K562 (cell line): Measurements from ENCODE around the gene VPS45. TPM values are rescaled to one million over a fixed set of nuclear protein-coding genes. Genes with fewer than 3 reads are reported as not detected.

Source experiments
- CLOCK ChIP-seq: fragments of 250-450 bp; sonication (Bioruptor Pico); IDR thresholded peaks from 2 replicates; pipeline ENCODE4 v1.4.0; 2020; ENCODE audit warnings: mild to moderate bottlenecking, moderate library complexity, borderline replicate concordance
- GATA2 ChIP-seq: sonication (generic); formaldehyde crosslinking; IDR thresholded peaks from 2 replicates; pipeline ENCODE4 v1.4.0; 2020; ENCODE audit warnings: mild to moderate bottlenecking, missing genetic modification reagents
- NFATC3 ChIP-seq: fragments of 450-650 bp; IDR thresholded peaks from 2 replicates; pipeline ENCODE4 v1.6.1; 2017; ENCODE audit warnings: mild to moderate bottlenecking
- ZBTB11 ChIP-seq, 3 experiments: fragments of 200-800 bp in 1 of 3; fragments of 250-450 bp in 1 of 3; fragments of 450-650 bp in 1 of 3; sonication (Bioruptor Pico) in 1 of 3; sonication (Bioruptor generic) in 1 of 3; formaldehyde crosslinking in 1 of 3; IDR thresholded peaks; 2 replicates each; pipeline versions ENCODE4 v1.6.1 to v1.8.0; 2016 to 2022; ENCODE audit warnings: mild to moderate bottlenecking in 2 of 3, missing genetic modification characterization in 2 of 3, missing compliant biosample characterization in 1 of 3, moderate library complexity in 1 of 3
- ZBTB40 ChIP-seq, 2 experiments: fragments of 450-650 bp in 1 of 2; sonication (generic) in 1 of 2; formaldehyde crosslinking in 1 of 2; IDR thresholded peaks; 2 replicates each; pipeline versions ENCODE4 v1.7.1 to v1.9.0; 2016 to 2022; ENCODE audit warnings: inconsistent platforms in 1 of 2, mild to moderate bottlenecking in 1 of 2, missing genetic modification reagents in 1 of 2
- ZNF133 ChIP-seq: fragments of 250-450 bp; sonication (Bioruptor Pico); IDR thresholded peaks from 2 replicates; pipeline ENCODE4 v1.4.0; 2020; ENCODE audit warnings: mild to moderate bottlenecking
- ZNF253 ChIP-seq: fragments of 250-450 bp; sonication (Bioruptor Pico); conservative IDR thresholded peaks from 2 replicates; pipeline ENCODE4 v1.6.1; 2021; ENCODE audit warnings: mild to moderate bottlenecking
- ZNF511 ChIP-seq: sonication (generic); formaldehyde crosslinking; IDR thresholded peaks from 2 replicates; pipeline ENCODE4 v1.8.0; 2022; ENCODE audit warnings: mild to moderate bottlenecking, missing genetic modification reagents
- polyA plus RNA-seq, 8 experiments: library from polyadenylated mRNA; depleted of rRNA in 4 of 8; stranded (reverse) in 5 of 8; unstranded in 3 of 8; fragments of >200 nt; fragmentation: Nextera tagmentation in 2 of 8; fragmentation: Illumina TruSeq in 1 of 8; extraction: Ambion mirVana in 2 of 8; extraction: Trizol in 1 of 8; gene quantifications; 2 replicates each; pipeline versions ENCODE4 v1.2.1 to v1.2.3, GENCODE V29; 2011 to 2014; ENCODE audit warnings: inconsistent platforms in 1 of 8, missing spikeins in 1 of 8
- total RNA-seq, 7 experiments: library from RNA; depleted of rRNA in 6 of 7; stranded (reverse); fragments of >200 nt in 6 of 7; fragmentation: Illumina TruSeq in 2 of 7; extraction: Trizol in 2 of 7; gene quantifications; 2 replicates each; pipeline versions ENCODE4 v1.2.1 to v1.2.3, GENCODE V29; 2011 to 2021; ENCODE audit warnings: low replicate concordance in 1 of 7

The VPS45 gene
- total and polyA plus RNA-seq, 9 of the 15 experiments (the other 6 are each of a cell fraction or from before 2014, with no cell fraction given): 17.9 to 48.2 (median 34.4) TPM

- peak; percentile 36; the same call in 1 of the 2 replicates for TF ChIP-seq ZBTB40 (IDR thresholded peaks at IDR 0.05)
- TF ChIP-seq ZBTB40 (CRISPR knock-in tag; IDR thresholded peaks at IDR 0.05): no peak
- no peak for TF ChIP-seq GATA2 (CRISPR knock-in tag)
- no peak for TF ChIP-seq NFATC3
- TF ChIP-seq ZNF253 (CRISPR knock-in tag): no peak
- TF ChIP-seq ZNF511 (CRISPR knock-in tag): no peak
- no peak for TF ChIP-seq ZNF133
- TF ChIP-seq ZBTB11 (CRISPR knock-in tag; IDR thresholded peaks at IDR 0.05): no peak
- no peak for TF ChIP-seq CLOCK
Measured at GRCh38 chr1:150149271-150150132, 81.9 kb downstream of the VPS45 start, which contains the start of gene PLEKHO1 (continued).
